HG03342 (cell line): ENCODE measurements around the gene SHB.
A peak's percentile ranks its signal among the peaks of the same experiment; 100 is the strongest.
"Not testable (repeated sequence)": the region's sequence is repeated elsewhere in the genome, so short reads cannot be mapped to it uniquely, and the experiment has no call there.

Source experiments
- ATAC-seq: cut with Tn5 transposase; IDR thresholded peaks from one replicate; pipeline ENCODE4 v1.9.1; 2021; ENCODE audit warnings: mild to moderate bottlenecking, moderate library complexity; ENCODE audit not compliant: unreplicated experiment

SHB gene

GRCh38 chr9:37921546-37922300 is 147.3 kb downstream of the SHB start:
- no peak for ATAC-seq

- no peak for ATAC-seq
These were observed 147.9 kb downstream of the SHB start for GRCh38 chr9:37921168-37921510.

- peak; percentile 69 for ATAC-seq
These were observed 148.4 kb downstream of the SHB start for GRCh38 chr9:37920471-37921167.

GRCh38 chr9:37919956-37920335 is 149.1 kb downstream of the SHB start:
- no peak for ATAC-seq

- no peak for ATAC-seq
These were observed 149.6 kb downstream of the SHB start for GRCh38 chr9:37919246-37919955.

- no peak for ATAC-seq
These were observed 150.3 kb downstream of the SHB start for GRCh38 chr9:37918665-37919170.

- no peak for ATAC-seq
These were observed 151.0 kb downstream of the SHB start for GRCh38 chr9:37917801-37918664.

- no peak for ATAC-seq
These were observed 151.7 kb downstream of the SHB start for GRCh38 chr9:37917313-37917731.

- no peak for ATAC-seq
These were observed 152.3 kb downstream of the SHB start for GRCh38 chr9:37916471-37917312.

- ATAC-seq = no peak
These were observed 153.0 kb downstream of the SHB start for GRCh38 chr9:37915911-37916470.

GRCh38 chr9:37914701-37915358 is 154.2 kb downstream of the SHB start:
- ATAC-seq = no peak

GRCh38 chr9:37914154-37914551 is 154.9 kb downstream of the SHB start:
- no peak for ATAC-seq

- ATAC-seq = peak; percentile 67
These were observed 155.4 kb downstream of the SHB start for GRCh38 chr9:37913480-37914153.

GRCh38 chr9:37911271-37911681 is 157.8 kb downstream of the SHB start:
- no peak for ATAC-seq

GRCh38 chr9:37910271-37910670 is 158.8 kb downstream of the SHB start:
- ATAC-seq = no peak

GRCh38 chr9:37909836-37910235 is 159.2 kb downstream of the SHB start:
- not testable (repeated sequence) for ATAC-seq

- ATAC-seq = no peak
These were observed 159.7 kb downstream of the SHB start for GRCh38 chr9:37909326-37909725.

GRCh38 chr9:37908698-37909186 is 160.3 kb downstream of the SHB start:
- no peak for ATAC-seq
